Kasumi-1 (cell line): ENCODE results near the gene ACER1.
"Not testable (repeated sequence)": the region's sequence is repeated elsewhere in the genome, so short reads cannot be mapped to it uniquely, and the experiment has no call there.

Experiments used
- DNase-seq, 2 experiments: peaks; one replicate each; lab custom pipeline; 2025; lab: John Stamatoyannopoulos, UW

ACER1 gene

GRCh38 chr19:6357174-6357573, 23.8 kb upstream of the ACER1 start:
- DNase-seq, result no peak

- DNase-seq, result not testable (repeated sequence)
These were observed 22.1 kb upstream of the ACER1 start for GRCh38 chr19:6355321-6356040.

GRCh38 chr19:6354098-6354674, 20.8 kb upstream of the ACER1 start:
- DNase-seq, result peak; percentile 23 to 49

GRCh38 chr19:6352381-6353165, 19.2 kb upstream of the ACER1 start:
- no peak for DNase-seq

GRCh38 chr19:6350688-6351087, 17.3 kb upstream of the ACER1 start:
- DNase-seq, result no peak

- not testable (repeated sequence) for DNase-seq
These were observed 15.9 kb upstream of the ACER1 start for GRCh38 chr19:6349271-6349670.

GRCh38 chr19:6343462-6343861, 10.1 kb upstream of the ACER1 start:
- no peak for DNase-seq

GRCh38 chr19:6340493-6341201, 7.2 kb upstream of the ACER1 start:
- no peak for DNase-seq

GRCh38 chr19:6334490-6335285, 1.3 kb upstream of the ACER1 start:
- DNase-seq, result no peak

GRCh38 chr19:6326815-6327214, 6.6 kb downstream of the ACER1 start:
- DNase-seq, result no peak

GRCh38 chr19:6325614-6326013, 7.8 kb downstream of the ACER1 start:
- no peak for DNase-seq

- no peak for DNase-seq
These were observed 8.7 kb downstream of the ACER1 start for GRCh38 chr19:6324757-6325156.

- DNase-seq, result no peak
These were observed 11.1 kb downstream of the ACER1 start for GRCh38 chr19:6322284-6322683.

- DNase-seq, result no peak
These were observed 14.0 kb downstream of the ACER1 start for GRCh38 chr19:6319376-6319775.

- DNase-seq, result no peak
These were observed 14.6 kb downstream of the ACER1 start for GRCh38 chr19:6318772-6319171.

GRCh38 chr19:6315646-6316045, 17.8 kb downstream of the ACER1 start:
- DNase-seq, result not testable (repeated sequence)

GRCh38 chr19:6313398-6313969, 19.9 kb downstream of the ACER1 start:
- DNase-seq, result no peak

GRCh38 chr19:6312018-6312417, 21.4 kb downstream of the ACER1 start:
- no peak for DNase-seq

GRCh38 chr19:6298413-6298812, 35.0 kb downstream of the ACER1 start:
- DNase-seq, result no peak

- DNase-seq, result no peak
These were observed 36.2 kb downstream of the ACER1 start for GRCh38 chr19:6297202-6297601.

- DNase-seq, result peak in 1 of 2 experiments; percentile 11
These were observed 41.4 kb downstream of the ACER1 start for GRCh38 chr19:6292006-6292405.
